MM.1S (cell line): Measurements from ENCODE around the gene PDLIM5.
A peak's percentile ranks its signal among the peaks of the same experiment; 100 is the strongest.

Experiments
- DNase-seq: peaks from one replicate; pipeline ENCODE4 v3.0.0-alpha.2; 2015
- H2AFZ ChIP-seq: fragments of 300-600 bp; sonication (generic); 2 replicates; pipeline ENCODE4 v1.6.0; 2016; ENCODE audit warnings: antibody characterized with exemption, low read length
- H3F3A ChIP-seq: fragments of 300-600 bp; sonication (generic); 2 replicates; pipeline ENCODE4 v1.6.1; 2016; ENCODE audit warnings: mild to moderate bottlenecking, antibody characterized with exemption, low read length, moderate library complexity, mixed read lengths; ENCODE audit not compliant: insufficient read depth
- H3K27ac ChIP-seq: fragments of 300-600 bp; sonication (generic); 2 replicates; pipeline ENCODE4 v1.5.1; 2016; ENCODE audit warnings: mild to moderate bottlenecking, low read length
- H3K27me3 ChIP-seq: fragments of 300-600 bp; sonication (generic); replicated peaks from 2 replicates; pipeline ENCODE4 v1.6.0; 2016; ENCODE audit warnings: low read length; ENCODE audit not compliant: insufficient read depth
- H3K36me3 ChIP-seq: fragments of 300-600 bp; sonication (generic); replicated peaks from 2 replicates; pipeline ENCODE4 v1.6.1; 2016; ENCODE audit warnings: mild to moderate bottlenecking, low read length, mixed read lengths; ENCODE audit not compliant: insufficient read depth
- H3K4me1 ChIP-seq: fragments of 300-600 bp; sonication (generic); 2 replicates; pipeline ENCODE4 v1.6.1; 2016; ENCODE audit warnings: low read length, mixed read lengths
- H3K4me2 ChIP-seq: fragments of 300-600 bp; sonication (generic); 2 replicates; pipeline ENCODE4 v1.6.0; 2016; ENCODE audit warnings: low read depth, low read length
- H3K4me3 ChIP-seq: fragments of 300-600 bp; sonication (generic); 2 replicates; pipeline ENCODE4 v1.5.1; 2016; ENCODE audit warnings: low read length, mixed read lengths
- H3K79me2 ChIP-seq: fragments of 300-600 bp; sonication (generic); 2 replicates; pipeline ENCODE4 v1.6.1; 2016; ENCODE audit warnings: mixed run types, low read length, mixed read lengths
- H3K9ac ChIP-seq: fragments of 300-600 bp; sonication (generic); 2 replicates; pipeline ENCODE4 v1.6.1; 2016; ENCODE audit warnings: low read length, mixed read lengths
- H3K9me2 ChIP-seq: fragments of 300-600 bp; sonication (generic); replicated peaks from 2 replicates; pipeline ENCODE4 v1.6.1; 2016; ENCODE audit warnings: mild to moderate bottlenecking, low read length, mixed read lengths; ENCODE audit not compliant: insufficient read depth
- H3K9me3 ChIP-seq: fragments of 300-600 bp; sonication (generic); replicated peaks from 2 replicates; pipeline ENCODE4 v1.6.1; 2016; ENCODE audit warnings: mild to moderate bottlenecking, low read length, mixed read lengths; ENCODE audit not compliant: insufficient read depth
- H4K20me1 ChIP-seq: fragments of 300-600 bp; sonication (generic); 2 replicates; pipeline ENCODE4 v1.6.1; 2016; ENCODE audit warnings: mild to moderate bottlenecking, low read length, moderate library complexity, mixed read lengths; ENCODE audit not compliant: insufficient read depth
- EZH2 ChIP-seq: fragments of 300-600 bp; sonication (generic); optimal IDR thresholded peaks from 2 replicates; pipeline ENCODE3; 2017; ENCODE audit warnings: low read depth, mild to moderate bottlenecking, antibody characterized with exemption, low read length, mixed read lengths
- EZH2phosphoT487 ChIP-seq: fragments of 300-600 bp; sonication (generic); IDR thresholded peaks from 2 replicates; pipeline ENCODE4 v1.6.1; 2018; ENCODE audit warnings: antibody characterized with exemption, low read length
- TF ChIP-seq, protein P1 (sequence below): fragments of 300-600 bp; sonication (generic); IDR thresholded peaks from 2 replicates; pipeline ENCODE4 v1.5.1; 2016; ENCODE audit warnings: antibody characterized with exemption, low read length, mixed read lengths

The PDLIM5 gene

DNA sequence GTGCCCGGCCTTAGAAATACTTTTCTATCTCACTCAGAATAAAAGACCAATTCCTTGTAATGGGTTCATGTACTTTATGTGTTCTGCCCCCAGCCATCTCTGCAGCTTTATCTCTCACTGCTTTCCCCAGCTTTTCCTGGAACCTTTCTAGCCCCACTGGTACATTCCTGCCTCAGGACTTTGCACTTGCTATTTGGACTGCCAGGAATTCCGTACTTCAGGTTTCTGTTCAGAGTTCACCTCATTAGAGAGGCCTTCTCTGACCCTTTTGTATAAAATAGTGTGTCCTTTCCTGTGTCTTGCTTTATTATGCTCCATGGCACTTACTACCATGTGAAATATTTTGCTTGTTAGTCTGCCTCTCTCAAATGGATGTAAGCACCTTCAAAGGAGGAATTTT is 112.5 kb downstream of the PDLIM5 start:
- TF ChIP-seq, protein P1, sequence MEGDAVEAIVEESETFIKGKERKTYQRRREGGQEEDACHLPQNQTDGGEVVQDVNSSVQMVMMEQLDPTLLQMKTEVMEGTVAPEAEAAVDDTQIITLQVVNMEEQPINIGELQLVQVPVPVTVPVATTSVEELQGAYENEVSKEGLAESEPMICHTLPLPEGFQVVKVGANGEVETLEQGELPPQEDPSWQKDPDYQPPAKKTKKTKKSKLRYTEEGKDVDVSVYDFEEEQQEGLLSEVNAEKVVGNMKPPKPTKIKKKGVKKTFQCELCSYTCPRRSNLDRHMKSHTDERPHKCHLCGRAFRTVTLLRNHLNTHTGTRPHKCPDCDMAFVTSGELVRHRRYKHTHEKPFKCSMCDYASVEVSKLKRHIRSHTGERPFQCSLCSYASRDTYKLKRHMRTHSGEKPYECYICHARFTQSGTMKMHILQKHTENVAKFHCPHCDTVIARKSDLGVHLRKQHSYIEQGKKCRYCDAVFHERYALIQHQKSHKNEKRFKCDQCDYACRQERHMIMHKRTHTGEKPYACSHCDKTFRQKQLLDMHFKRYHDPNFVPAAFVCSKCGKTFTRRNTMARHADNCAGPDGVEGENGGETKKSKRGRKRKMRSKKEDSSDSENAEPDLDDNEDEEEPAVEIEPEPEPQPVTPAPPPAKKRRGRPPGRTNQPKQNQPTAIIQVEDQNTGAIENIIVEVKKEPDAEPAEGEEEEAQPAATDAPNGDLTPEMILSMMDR = no peak
- no peak for TF ChIP-seq EZH2
- no peak for TF ChIP-seq EZH2phosphoT487
- H3K9ac ChIP-seq = no peak overlapping the region
- no peaks in the 10 kb centered on the region for H3K79me2 ChIP-seq
- H3K4me3 ChIP-seq = no peak overlapping the region
- no peaks in the 10 kb centered on the region for H3K9me2 ChIP-seq
- H3K27ac ChIP-seq = no peak overlapping the region
- no peak for DNase-seq
- no peaks in the 10 kb centered on the region for H3K36me3 ChIP-seq
- no peaks in the 10 kb centered on the region for H4K20me1 ChIP-seq
- no peak overlapping the region for H3K4me2 ChIP-seq
- no peaks in the 10 kb centered on the region for H3F3A ChIP-seq
- no peak overlapping the region for H2AFZ ChIP-seq
- H3K27me3 ChIP-seq = no peaks in the 10 kb centered on the region
- no peaks in the 10 kb centered on the region for H3K4me1 ChIP-seq
- no peaks in the 10 kb centered on the region for H3K9me3 ChIP-seq

DNA sequence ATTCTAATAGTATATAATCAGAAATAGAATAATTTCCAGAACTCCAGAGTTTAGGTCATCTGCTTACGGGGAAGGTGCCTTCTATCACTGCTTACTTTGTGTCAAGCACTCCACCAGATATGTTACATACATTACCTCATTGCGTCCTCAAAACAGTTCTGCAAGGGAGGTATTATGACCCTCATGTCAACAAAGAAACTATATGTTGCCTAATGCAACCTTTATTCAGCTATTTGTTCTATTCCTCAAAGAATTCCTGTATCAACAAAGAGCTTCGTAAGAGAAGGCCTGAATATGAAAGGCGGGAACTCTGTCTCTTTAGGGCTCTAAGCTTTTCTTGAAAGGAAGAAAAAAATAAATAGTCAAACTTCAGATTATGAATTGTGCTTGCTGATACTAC is 114.7 kb downstream of the PDLIM5 start:
- H3K36me3 ChIP-seq = no peaks in the 10 kb centered on the region
- no peak for DNase-seq
- no peak for TF ChIP-seq EZH2phosphoT487
- TF ChIP-seq, protein P1 = no peak
- TF ChIP-seq EZH2 = no peak
- H3K27me3 ChIP-seq = no peaks in the 10 kb centered on the region
- H3K4me1 ChIP-seq = no peaks in the 10 kb centered on the region
- no peak overlapping the region for H3K27ac ChIP-seq
- no peaks in the 10 kb centered on the region for H4K20me1 ChIP-seq
- no peaks in the 10 kb centered on the region for H3K79me2 ChIP-seq
- H2AFZ ChIP-seq = no peak overlapping the region
- no peaks in the 10 kb centered on the region for H3K9me3 ChIP-seq
- H3K9ac ChIP-seq = no peak overlapping the region
- H3K9me2 ChIP-seq = no peaks in the 10 kb centered on the region
- H3K4me2 ChIP-seq = no peak overlapping the region
- no peak overlapping the region for H3K4me3 ChIP-seq
- H3F3A ChIP-seq = no peaks in the 10 kb centered on the region

DNA sequence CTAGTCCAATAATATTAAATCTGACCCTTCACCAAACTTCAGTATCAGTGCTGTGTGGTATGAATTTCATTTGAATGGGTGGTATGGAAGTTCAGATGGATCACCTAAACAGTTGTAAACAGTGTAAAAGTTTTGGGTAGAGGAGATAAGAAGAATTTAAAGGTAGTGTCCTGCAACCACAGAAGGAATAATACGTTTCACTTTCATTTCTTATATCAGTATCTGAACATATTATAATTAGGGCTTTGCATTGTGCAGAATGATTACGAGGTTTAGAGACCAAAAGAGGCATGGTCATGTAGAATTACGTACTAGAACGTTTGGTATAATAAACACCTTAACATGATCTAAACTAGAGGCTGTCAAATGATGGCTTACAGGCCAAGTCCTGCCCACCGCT is 116.1 kb downstream of the PDLIM5 start:
- peak; percentile 46 for DNase-seq
- no peaks in the 10 kb centered on the region for H3K4me1 ChIP-seq
- TF ChIP-seq EZH2phosphoT487 (no peak), EZH2 (no peak)
- TF ChIP-seq, protein P1 = no peak
- H3K36me3 ChIP-seq = no peaks in the 10 kb centered on the region
- H3K9me3 ChIP-seq = no peaks in the 10 kb centered on the region
- no peak overlapping the region for H3K4me3 ChIP-seq
- no peaks in the 10 kb centered on the region for H3F3A ChIP-seq
- no peak overlapping the region for H3K9ac ChIP-seq
- H3K9me2 ChIP-seq = no peaks in the 10 kb centered on the region
- H3K27ac ChIP-seq = no peak overlapping the region
- H3K79me2 ChIP-seq = no peaks in the 10 kb centered on the region
- H4K20me1 ChIP-seq = no peaks in the 10 kb centered on the region
- no peak overlapping the region for H2AFZ ChIP-seq
- H3K4me2 ChIP-seq = peak overlapping the region; percentile 42
- no peaks in the 10 kb centered on the region for H3K27me3 ChIP-seq
